CD14-positive monocyte (primary cell): ENCODE data around the gene UBE2O. TPM values are rescaled to one million over a fixed set of nuclear protein-coding genes. Genes with fewer than 3 reads are reported as not detected.

Experiments used
- DNase-seq, 3 donors: peaks; one replicate each; pipeline ENCODE4 v3.0.0-alpha.2; 2011 to 2022
- H2AFZ ChIP-seq: 2 replicates; pipeline ENCODE4 v1.6.0; 2012; ENCODE audit warnings: mild to moderate bottlenecking, low read depth, low read length, inconsistent platforms; ENCODE audit not compliant: insufficient read depth, poor library complexity, severe bottlenecking
- H3K27ac ChIP-seq, 2 donors: 1 replicate in 1 of 2; 2 replicates in 1 of 2; pipeline ENCODE4 v1.5.1; 2012 to 2013; ENCODE audit warnings: low read length in 2 of 2, control low read depth in 1 of 2, inconsistent platforms in 1 of 2, low read depth in 1 of 2, mild to moderate bottlenecking in 1 of 2
- H3K27me3 ChIP-seq, 2 donors: one replicate each; pipeline versions ENCODE4 v1.6.0 to v1.6.1; 2011 to 2013; ENCODE audit warnings: low read length in 2 of 2; ENCODE audit not compliant: control insufficient read depth in 2 of 2, insufficient read depth in 2 of 2
- H3K36me3 ChIP-seq, 2 donors: replicated peaks in 1 of 2; 1 replicate in 1 of 2; 2 replicates in 1 of 2; pipeline versions ENCODE4 v1.5.1 to v1.6.1; 2012 to 2013; ENCODE audit warnings: low read length in 2 of 2, control low read depth in 1 of 2, inconsistent platforms in 1 of 2, mild to moderate bottlenecking in 1 of 2; ENCODE audit not compliant: insufficient read depth in 2 of 2, control insufficient read depth in 1 of 2
- H3K4me1 ChIP-seq, 2 donors: 1 replicate in 1 of 2; 2 replicates in 1 of 2; pipeline versions ENCODE4 v1.5.1 to v1.6.1; 2012 to 2013; ENCODE audit warnings: low read length in 2 of 2, control low read depth in 1 of 2, inconsistent platforms in 1 of 2, mild to moderate bottlenecking in 1 of 2, moderate library complexity in 1 of 2; ENCODE audit not compliant: insufficient read depth in 2 of 2, control insufficient read depth in 1 of 2
- H3K4me2 ChIP-seq: replicated peaks from 2 replicates; pipeline ENCODE3; 2012; ENCODE audit warnings: low read length, moderate library complexity, mild to moderate bottlenecking; ENCODE audit not compliant: poor library complexity, severe bottlenecking; ENCODE audit errors: extremely low read depth
- H3K4me3 ChIP-seq, 3 experiments: fragments of 200-600 bp in 1 of 3; sonication (generic) in 1 of 3; replicated peaks in 1 of 3; 1 replicate in 2 of 3; 2 replicates in 1 of 3; pipeline ENCODE4 v1.5.1; 2011 to 2013; ENCODE audit warnings: low read length in 3 of 3, mild to moderate bottlenecking in 3 of 3, control low read depth in 2 of 3, low read depth in 2 of 3, inconsistent platforms in 1 of 3, moderate library complexity in 1 of 3
- H3K79me2 ChIP-seq: 2 replicates; pipeline ENCODE4 v1.6.0; 2012; ENCODE audit warnings: mild to moderate bottlenecking, control low read depth, inconsistent platforms, low read length, moderate library complexity; ENCODE audit not compliant: insufficient read depth
- H3K9ac ChIP-seq: 2 replicates; pipeline ENCODE4 v1.6.0; 2017; ENCODE audit warnings: low read length, mild to moderate bottlenecking; ENCODE audit not compliant: insufficient read depth, poor library complexity, severe bottlenecking
- H3K9me3 ChIP-seq, 2 donors: replicated peaks in 1 of 2; 1 replicate in 1 of 2; 2 replicates in 1 of 2; pipeline versions ENCODE4 v1.5.1 to v1.6.1; 2012 to 2013; ENCODE audit warnings: low read length in 2 of 2, control low read depth in 1 of 2; ENCODE audit not compliant: control insufficient read depth in 1 of 2, insufficient read depth in 1 of 2
- H4K20me1 ChIP-seq: 2 replicates; pipeline ENCODE4 v1.6.0; 2012; ENCODE audit warnings: mild to moderate bottlenecking, low read length, control low read depth, moderate library complexity; ENCODE audit not compliant: insufficient read depth
- H3K27ac Mint-ChIP-seq, 7 donors: one replicate each; pipeline ENCODE4 v1.8.0; 2020; ENCODE audit warnings: mild to moderate bottlenecking in 7 of 7, mixed read lengths in 7 of 7, moderate library complexity in 6 of 7, inconsistent platforms in 2 of 7
- H3K27me3 Mint-ChIP-seq, 3 donors: one replicate each; pipeline ENCODE4 v1.8.0; 2021 to 2022; ENCODE audit warnings: low read depth in 3 of 3, mild to moderate bottlenecking in 3 of 3, mixed read lengths in 3 of 3, moderate library complexity in 3 of 3, inconsistent platforms in 1 of 3
- H3K36me3 Mint-ChIP-seq, 2 donors: one replicate each; pipeline ENCODE4 v1.8.0; 2020; ENCODE audit warnings: mixed read lengths in 2 of 2, inconsistent platforms in 1 of 2, mild to moderate bottlenecking in 1 of 2
- H3K4me1 Mint-ChIP-seq: one replicate; pipeline ENCODE4 v1.8.0; 2020; ENCODE audit warnings: mild to moderate bottlenecking, mixed read lengths
- H3K4me3 Mint-ChIP-seq, 2 donors: one replicate each; pipeline ENCODE4 v1.8.0; 2020; ENCODE audit warnings: mild to moderate bottlenecking in 2 of 2, mixed read lengths in 2 of 2, moderate library complexity in 1 of 2
- H3K9me3 Mint-ChIP-seq, 7 donors: one replicate each; pipeline ENCODE4 v1.8.0; 2020 to 2022; ENCODE audit warnings: mixed read lengths in 7 of 7, mild to moderate bottlenecking in 6 of 7, moderate library complexity in 6 of 7, inconsistent platforms in 2 of 7
- CTCF ChIP-seq: fragments of 200-600 bp; IDR thresholded peaks from one replicate; pipeline ENCODE4 v1.8.0; 2022; ENCODE audit warnings: antibody characterized with exemption, mild to moderate bottlenecking
- WGBS: methylation state at CpG from one replicate; pipeline ENCODE4 v1.1.5; 2013; ENCODE audit warnings: missing lambda C conversion rate; ENCODE audit not compliant: insufficient coverage; 5-methylcytosine and 5-hydroxymethylcytosine counted together
- intact Hi-C, 2 donors: fragments of 100-400 bp; cut with micrococcal nuclease; formaldehyde crosslinking; loops; one replicate each; pipeline versions ENCODE4 v1.15.0 to v1.15.1; 2023
- polyA plus RNA-seq, 3 donors: library from polyadenylated mRNA; depleted of rRNA in 1 of 3; unstranded in 2 of 3; stranded (reverse) in 1 of 3; fragments of 300-500 nt in 2 of 3; fragments of >200 nt in 1 of 3; fragmentation: Illumina TruSeq in 2 of 3; gene quantifications; 1 replicate in 2 of 3; 2 replicates in 1 of 3; pipeline ENCODE4 v1.2.3, GENCODE V29; 2012 to 2021

The UBE2O gene
- polyA plus RNA-seq, 3 donors = 1.3 to 15.1 (median 4.5) TPM

- Histone ChIP-seq H3K27me3 (no peaks in the 10 kb centered on the region), H3K79me2 (no peaks in the 10 kb centered on the region), H3K4me1 (no peaks in the 10 kb centered on the region), H3K4me3 (no peak overlapping the region), H3K9ac (no peak overlapping the region), H3K36me3 (peaks cover 64 to 89% of the 10 kb centered on the region in 2 donors), H4K20me1 (peaks cover 17% of the 10 kb centered on the region), H3K27ac (no peak overlapping the region), H3K9me3 (no peaks in the 10 kb centered on the region), H2AFZ (no peak overlapping the region), H3K4me2 (no peak overlapping the region)
- H3K27me3 Mint-ChIP-seq = no peaks in the 10 kb centered on the region
- no peak overlapping the region for H3K4me3 Mint-ChIP-seq
- peaks cover 72 to 95% of the 10 kb centered on the region in 2 donors for H3K36me3 Mint-ChIP-seq
- WGBS = 100% methylated on average over 3 of the region's 8 CpGs
- peak overlapping the region in 1 of 7 donors; percentile 83 for H3K27ac Mint-ChIP-seq
- intact Hi-C loops = no loop called here
- no peak for DNase-seq
- no peaks in the 10 kb centered on the region for H3K9me3 Mint-ChIP-seq
- no peak for TF ChIP-seq CTCF
- H3K4me1 Mint-ChIP-seq = no peaks in the 10 kb centered on the region
These were observed 55.8 kb downstream of the UBE2O start for GRCh38 chr17:76397184-76397583.

- Histone ChIP-seq H3K4me3 (no peak overlapping the region), H3K9ac (no peak overlapping the region), H3K4me2 (no peak overlapping the region), H3K36me3 (peaks cover 61 to 86% of the 10 kb centered on the region in 2 donors), H3K27me3 (no peaks in the 10 kb centered on the region), H2AFZ (no peak overlapping the region), H3K9me3 (no peaks in the 10 kb centered on the region), H4K20me1 (peaks cover 17% of the 10 kb centered on the region), H3K79me2 (no peaks in the 10 kb centered on the region), H3K4me1 (no peaks in the 10 kb centered on the region), H3K27ac (no peak overlapping the region)
- Mint-ChIP-seq H3K4me3 (no peak overlapping the region), H3K27me3 (no peaks in the 10 kb centered on the region), H3K27ac (no peak overlapping the region), H3K4me1 (no peaks in the 10 kb centered on the region), H3K36me3 (peaks cover 69 to 95% of the 10 kb centered on the region in 2 donors), H3K9me3 (no peaks in the 10 kb centered on the region)
- intact Hi-C loops = no loop called here
- no peak for TF ChIP-seq CTCF
- 97% methylated on average over 15 of the region's 15 CpGs for WGBS
- no peak for DNase-seq
These were observed 57.0 kb downstream of the UBE2O start for GRCh38 chr17:76395980-76396379.
